Amygdala (tissue), 56 donors: ENCODE measurements around the gene TRIM13.
"Not testable (repeated sequence)": the region's sequence is repeated elsewhere in the genome, so short reads cannot be mapped to it uniquely, and the experiment has no call there.

ENCODE experiments used
- DNase-seq, 56 donors: peaks; one replicate each; lab custom pipeline; 2025; lab: John Stamatoyannopoulos, UW

Gene TRIM13

GRCh38 chr13:50055454-50055853 is 58.6 kb downstream of the TRIM13 start:
- no peak for DNase-seq

DNA sequence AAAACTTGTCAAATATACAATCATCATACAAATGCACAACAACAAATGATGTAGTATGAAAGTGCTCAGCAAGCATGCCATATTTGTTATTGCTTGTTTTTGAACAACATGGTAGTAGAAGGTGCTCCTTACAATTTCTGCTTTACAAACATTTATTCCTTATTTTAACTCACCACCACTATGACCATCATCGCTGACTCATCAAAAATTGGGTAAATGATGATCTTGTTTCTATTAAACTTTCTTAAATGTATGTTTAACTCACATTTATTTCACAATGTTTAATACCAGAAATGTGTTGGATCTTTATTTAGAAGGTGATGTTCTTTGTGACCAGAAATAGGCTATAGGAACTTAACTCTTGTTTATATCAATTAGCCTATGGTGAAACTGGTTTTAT is 63.9 kb downstream of the TRIM13 start:
- no peak for DNase-seq

DNA sequence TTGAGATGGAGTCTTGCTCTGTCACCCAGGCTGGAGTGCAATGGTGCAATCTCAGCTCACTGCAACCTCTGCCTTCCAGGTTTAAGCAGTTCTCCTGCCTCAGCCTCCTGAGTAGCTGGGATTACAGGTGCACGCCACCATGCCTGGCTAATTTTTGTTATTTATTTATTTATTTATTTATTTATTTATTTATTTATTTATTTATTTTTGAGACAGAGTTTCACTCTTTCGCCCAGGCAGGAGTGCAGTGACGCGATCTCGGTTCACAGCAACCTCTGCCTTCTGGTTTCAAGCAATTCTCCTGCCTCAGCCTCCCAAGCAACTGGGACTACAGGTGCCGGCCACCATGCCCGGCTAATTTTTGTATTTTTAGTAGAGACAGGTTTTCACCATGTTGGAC is 65.5 kb downstream of the TRIM13 start:
- DNase-seq = not testable (repeated sequence)

DNA sequence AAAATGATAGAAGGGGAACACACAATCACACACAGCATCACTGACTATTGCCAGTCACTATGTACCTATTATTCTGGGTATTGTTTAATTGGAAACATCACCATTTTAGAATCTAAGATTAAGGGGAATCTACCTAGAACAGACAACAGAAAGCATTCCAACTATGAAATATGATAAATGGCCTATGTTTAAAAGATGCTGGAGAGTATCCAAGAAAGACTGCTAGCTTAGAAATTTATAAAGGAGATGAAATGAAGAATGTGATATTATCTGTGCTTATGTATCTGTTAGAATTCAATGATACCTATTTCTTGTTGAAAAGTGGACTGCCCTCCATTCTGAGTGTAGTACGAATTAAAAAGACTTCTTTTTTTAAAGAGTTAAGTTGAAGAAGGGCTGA is 68.9 kb downstream of the TRIM13 start:
- no peak for DNase-seq
